Gastrocnemius medialis (tissue), 4 donors: ENCODE data around the gene IMP4.

Experiments
- CTCF ChIP-seq, 5 experiments: fragments of 450-650 bp in 3 of 5; fragments of 200-600 bp in 2 of 5; sonication (generic) in 2 of 5; IDR thresholded peaks in 4 of 5; conservative IDR thresholded peaks in 1 of 5; 1 replicate in 4 of 5; 2 replicates in 1 of 5; pipeline ENCODE4 v1.5.1; 2016 to 2019; ENCODE audit warnings: antibody characterized with exemption in 5 of 5, mild to moderate bottlenecking in 3 of 5, moderate library complexity in 3 of 5
- POLR2A ChIP-seq, 2 donors: fragments of 450-650 bp; IDR thresholded peaks; one replicate each; pipeline ENCODE4 v1.6.1; 2017; ENCODE audit warnings: antibody characterized with exemption in 2 of 2, mild to moderate bottlenecking in 2 of 2, moderate library complexity in 2 of 2

GRCh38 chr2:130381619-130382018, 38.9 kb downstream of the IMP4 start:
- TF ChIP-seq CTCF (IDR thresholded peaks at IDR 0.05 in 4 of 5, conservative IDR thresholded peaks at IDR 0.05 in 1 of 5) (no peak), POLR2A (IDR thresholded peaks at IDR 0.05) (no peak)
